ENCODE results near the gene SLC35F3. TPM values are rescaled to one million over a fixed set of nuclear protein-coding genes. Genes with fewer than 3 reads are reported as not detected.

SLC35F3 gene
- polyA plus RNA-seq, 1 experiment = 0.06 TPM

DNA sequence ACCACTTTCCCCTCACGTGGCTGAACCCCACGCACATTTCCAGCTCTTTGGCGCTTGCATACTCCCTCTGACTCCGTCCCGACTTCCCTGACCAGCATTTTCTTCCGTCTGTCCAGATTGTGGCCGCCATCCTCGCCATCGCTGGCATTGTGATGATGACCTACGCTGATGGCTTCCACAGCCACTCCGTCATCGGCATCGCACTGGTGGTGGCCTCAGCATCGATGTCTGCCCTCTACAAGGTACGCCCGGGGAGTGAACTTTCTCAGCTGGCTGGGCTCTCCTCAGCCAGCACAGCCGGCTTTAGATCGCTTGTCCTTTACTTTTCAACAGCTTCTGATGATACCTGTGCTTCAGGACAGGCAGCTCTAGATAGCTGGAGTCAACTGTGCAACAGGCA lies 412.0 kb downstream of the SLC35F3 start:
- no peak for DNase-seq (ENCODE audit: low read depth)
- ChIA-PET CTCF (interaction anchor here (1.3 to 2.1 kb wide), 2 partner anchors 8 to 10 kb away, joined by 6 read pairs; no protein-coding TSS in a partner anchor), POLR2A (no interaction called here)
- no peaks in the 10 kb centered on the region for H3K36me3 ChIP-seq (ENCODE audit: control insufficient read depth, insufficient read depth, low read length)
- TF ChIP-seq CTCF (IDR thresholded peaks at IDR 0.05; ENCODE audit: insufficient read depth, low read depth, low read length) = no peak
- no peaks in the 10 kb centered on the region for H3K27me3 ChIP-seq (ENCODE audit: control insufficient read depth, insufficient read depth, low read length)
- no peak overlapping the region for H3K4me3 ChIP-seq (ENCODE audit: low read depth, low read length)

GRCh38 chr1:234316937-234317336 lies 412.5 kb downstream of the SLC35F3 start:
- no peak for TF ChIP-seq CTCF (IDR thresholded peaks at IDR 0.05; ENCODE audit: insufficient read depth, low read depth, low read length)
- no peak overlapping the region for H3K4me3 ChIP-seq (ENCODE audit: low read depth, low read length)
- POLR2A ChIA-PET = no interaction called here
- H3K36me3 ChIP-seq (ENCODE audit: control insufficient read depth, insufficient read depth, low read length) = no peaks in the 10 kb centered on the region
- DNase-seq (ENCODE audit: low read depth) = no peak
- CTCF ChIA-PET = interaction anchor here (2.1 kb wide), 1 partner anchor 10 kb away, joined by 6 read pairs; no protein-coding TSS in a partner anchor
- no peaks in the 10 kb centered on the region for H3K27me3 ChIP-seq (ENCODE audit: control insufficient read depth, insufficient read depth, low read length)

GRCh38 chr1:234320069-234320468 lies 415.6 kb downstream of the SLC35F3 start:
- H3K4me3 ChIP-seq (ENCODE audit: low read depth, low read length) = no peak overlapping the region
- CTCF ChIA-PET = interaction anchor here (0.9 to 2.1 kb wide), 3 partner anchors 8 to 10 kb away, joined by 3 to 8 read pairs (median 4); no protein-coding TSS in a partner anchor
- POLR2A ChIA-PET = no interaction called here
- no peaks in the 10 kb centered on the region for H3K36me3 ChIP-seq (ENCODE audit: control insufficient read depth, insufficient read depth, low read length)
- no peak for DNase-seq (ENCODE audit: low read depth)
- TF ChIP-seq CTCF (IDR thresholded peaks at IDR 0.05; ENCODE audit: insufficient read depth, low read depth, low read length) = no peak
- 0 out of 2 replicates have a peak, but pooled peaks cover 1% of the 10 kb centered on the region for H3K27me3 ChIP-seq (ENCODE audit: control insufficient read depth, insufficient read depth, low read length)

DNA sequence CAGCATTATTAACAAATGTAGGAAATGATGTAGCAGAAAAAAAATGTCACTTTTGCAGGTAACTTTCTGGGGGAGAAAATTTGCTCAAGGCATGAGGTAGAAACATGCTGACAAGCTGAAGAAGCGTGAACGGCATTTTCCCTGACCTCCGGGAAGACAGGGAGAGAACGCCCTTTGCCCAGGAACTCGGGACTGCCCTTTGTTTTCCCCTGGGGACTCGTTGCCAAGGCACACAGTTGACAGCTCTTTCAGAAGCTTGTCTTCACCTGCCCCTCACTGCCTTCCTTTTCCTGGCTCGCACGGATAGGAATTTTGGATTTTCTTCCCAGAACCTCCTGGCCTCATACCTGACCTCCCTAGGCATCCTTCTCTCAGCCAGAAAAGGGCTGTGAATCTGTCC lies 416.1 kb downstream of the SLC35F3 start:
- Histone ChIP-seq H3K27me3 (ENCODE audit: control insufficient read depth, insufficient read depth, low read length) (peaks cover 4% of the 10 kb centered on the region), H3K36me3 (ENCODE audit: control insufficient read depth, insufficient read depth, low read length) (no peaks in the 10 kb centered on the region), H3K4me3 (ENCODE audit: low read depth, low read length) (no peak overlapping the region)
- ChIA-PET CTCF (interaction anchor here (0.9 to 2.1 kb wide), 2 partner anchors 8 to 10 kb away, joined by 4 to 8 read pairs; no protein-coding TSS in a partner anchor), POLR2A (no interaction called here)
- no peak for DNase-seq (ENCODE audit: low read depth)
- TF ChIP-seq CTCF (IDR thresholded peaks at IDR 0.05; ENCODE audit: insufficient read depth, low read depth, low read length) = no peak

- TF ChIP-seq CTCF (IDR thresholded peaks at IDR 0.05; ENCODE audit: insufficient read depth, low read depth, low read length) = no peak
Observed at GRCh38 chr1:234321231-234321630, 416.8 kb downstream of the SLC35F3 start.

More at GRCh38 chr1:234321231-234321630, 416.8 kb downstream of the SLC35F3 start:
- Histone ChIP-seq H3K27me3 (ENCODE audit: control insufficient read depth, insufficient read depth, low read length) (peaks cover 4% of the 10 kb centered on the region), H3K4me3 (ENCODE audit: low read depth, low read length) (no peak overlapping the region), H3K36me3 (ENCODE audit: control insufficient read depth, insufficient read depth, low read length) (no peaks in the 10 kb centered on the region)
- no peak for DNase-seq (ENCODE audit: low read depth)
- ChIA-PET POLR2A (no interaction called here), CTCF (interaction anchor here (0.6 to 2.1 kb wide), 3 partner anchors 9 to 11 kb away, joined by 3 to 8 read pairs (median 4); no protein-coding TSS in a partner anchor)

Data from BJ (cell line).